Panc1 (cell line): Measurements from ENCODE around the gene TENM3.

Source experiments
- POLR2AphosphoS5 ChIP-seq: IDR thresholded peaks from 2 replicates; pipeline ENCODE4 v1.6.1; 2012; ENCODE audit warnings: mild to moderate bottlenecking, low read depth, low read length, moderate library complexity
- TCF7L2 ChIP-seq: IDR thresholded peaks from 2 replicates; pipeline ENCODE4 v1.6.1; 2011; ENCODE audit warnings: mild to moderate bottlenecking, low read depth, low read length, inconsistent platforms
- TF ChIP-seq, protein P1 (sequence below): fragments of 450-650 bp; IDR thresholded peaks from 2 replicates; pipeline ENCODE4 v1.5.1; 2017; ENCODE audit warnings: mild to moderate bottlenecking

DNA sequence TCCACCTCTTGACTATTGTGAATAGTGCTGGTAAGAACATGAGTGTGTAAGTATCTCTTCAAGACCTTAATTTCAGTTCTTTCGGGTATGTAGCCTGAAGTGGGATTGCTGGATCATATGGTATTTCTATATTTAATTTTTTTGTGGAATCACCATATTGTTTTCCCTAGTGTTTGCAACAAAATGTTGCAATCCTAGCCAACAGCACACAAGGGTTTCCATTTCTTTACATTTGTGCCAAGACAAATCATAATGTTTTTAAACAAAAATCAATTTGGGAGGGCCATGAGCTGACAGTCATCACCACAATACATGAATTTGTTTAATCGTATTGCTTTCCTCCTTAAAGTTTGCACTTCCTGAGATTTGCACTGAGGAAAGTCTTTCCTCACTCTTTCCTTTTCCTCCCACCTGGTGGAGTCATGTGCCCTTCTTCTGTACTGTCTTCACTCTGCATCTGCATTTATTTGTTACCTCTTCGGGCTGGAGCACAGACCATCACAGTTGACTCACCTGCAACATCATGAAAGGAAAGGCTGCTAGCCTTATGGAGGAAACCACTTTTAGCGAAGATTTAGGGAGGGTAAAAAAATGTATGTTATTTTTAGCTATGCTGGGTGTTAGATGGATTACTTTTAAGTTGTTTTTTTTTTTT is 404.6 kb downstream of the TENM3 start:
- TF ChIP-seq, protein P1, sequence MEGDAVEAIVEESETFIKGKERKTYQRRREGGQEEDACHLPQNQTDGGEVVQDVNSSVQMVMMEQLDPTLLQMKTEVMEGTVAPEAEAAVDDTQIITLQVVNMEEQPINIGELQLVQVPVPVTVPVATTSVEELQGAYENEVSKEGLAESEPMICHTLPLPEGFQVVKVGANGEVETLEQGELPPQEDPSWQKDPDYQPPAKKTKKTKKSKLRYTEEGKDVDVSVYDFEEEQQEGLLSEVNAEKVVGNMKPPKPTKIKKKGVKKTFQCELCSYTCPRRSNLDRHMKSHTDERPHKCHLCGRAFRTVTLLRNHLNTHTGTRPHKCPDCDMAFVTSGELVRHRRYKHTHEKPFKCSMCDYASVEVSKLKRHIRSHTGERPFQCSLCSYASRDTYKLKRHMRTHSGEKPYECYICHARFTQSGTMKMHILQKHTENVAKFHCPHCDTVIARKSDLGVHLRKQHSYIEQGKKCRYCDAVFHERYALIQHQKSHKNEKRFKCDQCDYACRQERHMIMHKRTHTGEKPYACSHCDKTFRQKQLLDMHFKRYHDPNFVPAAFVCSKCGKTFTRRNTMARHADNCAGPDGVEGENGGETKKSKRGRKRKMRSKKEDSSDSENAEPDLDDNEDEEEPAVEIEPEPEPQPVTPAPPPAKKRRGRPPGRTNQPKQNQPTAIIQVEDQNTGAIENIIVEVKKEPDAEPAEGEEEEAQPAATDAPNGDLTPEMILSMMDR: no peak
- TF ChIP-seq POLR2AphosphoS5 (no peak), TCF7L2 (no peak)
